CD4-positive, alpha-beta T cell (primary cell): ENCODE measurements around the gene PLPPR1. TPM values are rescaled to one million over a fixed set of nuclear protein-coding genes. Genes with fewer than 3 reads are reported as not detected.

Experiments used
- ATAC-seq: fragments of 200-7000 bp; cut with Tn5 transposase; one replicate; pipeline ENCODE4 v1.10.0; 2022; ENCODE audit warnings: mild to moderate bottlenecking; ENCODE audit not compliant: poor library complexity
- CTCF ChIA-PET: fragments of 350-600 bp; sonication (Branson Sonifier 250); formaldehyde crosslinking; loops from one replicate; lab custom pipeline; 2021; ENCODE audit warnings: antibody characterized with exemption, inconsistent platforms; lab: Charles Lee
- POLR2A ChIA-PET: fragments of 350-600 bp; sonication (Branson Sonifier 250); formaldehyde crosslinking; loops from one replicate; lab custom pipeline; 2021; ENCODE audit warnings: antibody characterized with exemption, inconsistent platforms; lab: Charles Lee
- DNase-seq, 14 experiments: peaks; one replicate each; pipeline ENCODE4 v3.0.0-alpha.2; 2013 to 2020; ENCODE audit warnings: mixed read lengths in 2 of 14
- H3K27ac ChIP-seq, 2 donors: one replicate each; pipeline versions ENCODE4 v1.5.1 to v1.7.0; 2013; ENCODE audit warnings: low read length in 2 of 2, low read depth in 1 of 2, mild to moderate bottlenecking in 1 of 2
- H3K27me3 ChIP-seq, 2 experiments: 1 replicate in 1 of 2; 2 replicates in 1 of 2; pipeline versions ENCODE4 v1.6.1 to v1.7.0; 2013; ENCODE audit warnings: low read length in 2 of 2, control low read depth in 1 of 2, mild to moderate bottlenecking in 1 of 2, moderate library complexity in 1 of 2; ENCODE audit not compliant: insufficient read depth in 2 of 2, control insufficient read depth in 1 of 2
- H3K36me3 ChIP-seq: one replicate; pipeline ENCODE4 v1.6.1; 2013; ENCODE audit warnings: low read length, control low read depth; ENCODE audit not compliant: insufficient read depth
- H3K4me1 ChIP-seq: one replicate; pipeline ENCODE4 v1.6.1; 2013; ENCODE audit warnings: low read length, control low read depth; ENCODE audit not compliant: insufficient read depth
- H3K4me3 ChIP-seq: one replicate; pipeline ENCODE4 v1.5.1; 2013; ENCODE audit warnings: mild to moderate bottlenecking, low read length, moderate library complexity
- H3K9me3 ChIP-seq, 2 experiments: 1 replicate in 1 of 2; 2 replicates in 1 of 2; pipeline versions ENCODE4 v1.6.1 to v1.7.0; 2013; ENCODE audit warnings: low read length in 2 of 2, mild to moderate bottlenecking in 2 of 2, control low read depth in 1 of 2, moderate library complexity in 1 of 2; ENCODE audit not compliant: control insufficient read depth in 1 of 2, insufficient read depth in 1 of 2
- H3K27ac Mint-ChIP-seq: one replicate; pipeline ENCODE4 v1.8.0; 2020; ENCODE audit warnings: mixed read lengths
- H3K27me3 Mint-ChIP-seq: one replicate; pipeline ENCODE4 v1.8.0; 2021; ENCODE audit warnings: mixed read lengths
- H3K36me3 Mint-ChIP-seq: one replicate; pipeline ENCODE4 v1.8.0; 2021; ENCODE audit warnings: low read depth, mixed read lengths
- H3K4me1 Mint-ChIP-seq: one replicate; pipeline ENCODE4 v1.8.0; 2021; ENCODE audit warnings: low read depth, mixed read lengths
- H3K4me3 Mint-ChIP-seq: one replicate; pipeline ENCODE4 v1.8.0; 2020; ENCODE audit warnings: mild to moderate bottlenecking, mixed read lengths
- H3K9me3 Mint-ChIP-seq: one replicate; pipeline ENCODE4 v1.8.0; 2020; ENCODE audit warnings: mixed read lengths
- intact Hi-C, 2 experiments: fragments of 100-400 bp; cut with DNase I in 1 of 2; cut with micrococcal nuclease in 1 of 2; formaldehyde crosslinking; loops; one replicate each; pipeline versions ENCODE4 v1.15.1 to v1.9.0; 2023 to 2025; cut with DNase I, micrococcal nuclease
- total RNA-seq, 174 experiments: library from RNA in 2 of 174; stranded (reverse) in 2 of 174; gene quantifications; one replicate each; pipeline ENCODE4 v1.2.3 and lab custom pipeline; 2021 to 2026
- TF ChIP-seq, protein P1 (sequence below): fragments of 200-600 bp; IDR thresholded peaks from one replicate; pipeline ENCODE4 v1.8.0; 2022; ENCODE audit warnings: antibody characterized with exemption, mild to moderate bottlenecking

PLPPR1 gene
- total RNA-seq, 2 experiments from 2014 or later = not detected

DNA sequence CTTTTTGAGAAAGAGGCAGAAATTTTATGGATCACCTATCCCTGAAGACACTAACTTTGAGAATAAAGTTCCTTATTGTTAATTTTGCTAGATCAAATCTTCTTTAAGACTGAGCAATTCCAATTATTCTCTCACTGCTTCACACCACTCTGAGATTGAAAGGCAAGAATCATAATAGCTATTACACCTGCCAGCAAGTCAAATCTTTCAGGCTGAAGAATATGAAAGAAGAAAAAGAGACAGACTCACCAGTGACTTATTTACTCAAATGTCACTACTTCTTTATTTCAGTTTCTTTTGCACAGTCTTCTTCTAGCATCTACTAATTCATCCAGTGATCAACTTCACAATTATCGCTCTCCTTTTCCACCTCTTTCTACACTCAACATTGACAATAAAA, 35.9 kb upstream of the PLPPR1 start:
- ATAC-seq (no peak), DNase-seq (no peak)
- CTCF ChIA-PET = no interaction called here
- intact Hi-C loops = no loop called here
- H3K4me1 Mint-ChIP-seq = no peaks in the 10 kb centered on the region
- H3K27ac ChIP-seq = no peak overlapping the region
- no peak overlapping the region for H3K27ac Mint-ChIP-seq
- TF ChIP-seq, protein P1, sequence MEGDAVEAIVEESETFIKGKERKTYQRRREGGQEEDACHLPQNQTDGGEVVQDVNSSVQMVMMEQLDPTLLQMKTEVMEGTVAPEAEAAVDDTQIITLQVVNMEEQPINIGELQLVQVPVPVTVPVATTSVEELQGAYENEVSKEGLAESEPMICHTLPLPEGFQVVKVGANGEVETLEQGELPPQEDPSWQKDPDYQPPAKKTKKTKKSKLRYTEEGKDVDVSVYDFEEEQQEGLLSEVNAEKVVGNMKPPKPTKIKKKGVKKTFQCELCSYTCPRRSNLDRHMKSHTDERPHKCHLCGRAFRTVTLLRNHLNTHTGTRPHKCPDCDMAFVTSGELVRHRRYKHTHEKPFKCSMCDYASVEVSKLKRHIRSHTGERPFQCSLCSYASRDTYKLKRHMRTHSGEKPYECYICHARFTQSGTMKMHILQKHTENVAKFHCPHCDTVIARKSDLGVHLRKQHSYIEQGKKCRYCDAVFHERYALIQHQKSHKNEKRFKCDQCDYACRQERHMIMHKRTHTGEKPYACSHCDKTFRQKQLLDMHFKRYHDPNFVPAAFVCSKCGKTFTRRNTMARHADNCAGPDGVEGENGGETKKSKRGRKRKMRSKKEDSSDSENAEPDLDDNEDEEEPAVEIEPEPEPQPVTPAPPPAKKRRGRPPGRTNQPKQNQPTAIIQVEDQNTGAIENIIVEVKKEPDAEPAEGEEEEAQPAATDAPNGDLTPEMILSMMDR = no peak
- no peaks in the 10 kb centered on the region for H3K27me3 Mint-ChIP-seq
- POLR2A ChIA-PET = no interaction called here
- H3K36me3 Mint-ChIP-seq = no peaks in the 10 kb centered on the region
- no peaks in the 10 kb centered on the region for H3K4me1 ChIP-seq
- no peaks in the 10 kb centered on the region for H3K9me3 ChIP-seq
- no peaks in the 10 kb centered on the region for H3K36me3 ChIP-seq
- H3K9me3 Mint-ChIP-seq = peaks cover 3% of the 10 kb centered on the region
- no peaks in the 10 kb centered on the region for H3K27me3 ChIP-seq
- H3K4me3 ChIP-seq = no peak overlapping the region
- H3K4me3 Mint-ChIP-seq = no peak overlapping the region

DNA sequence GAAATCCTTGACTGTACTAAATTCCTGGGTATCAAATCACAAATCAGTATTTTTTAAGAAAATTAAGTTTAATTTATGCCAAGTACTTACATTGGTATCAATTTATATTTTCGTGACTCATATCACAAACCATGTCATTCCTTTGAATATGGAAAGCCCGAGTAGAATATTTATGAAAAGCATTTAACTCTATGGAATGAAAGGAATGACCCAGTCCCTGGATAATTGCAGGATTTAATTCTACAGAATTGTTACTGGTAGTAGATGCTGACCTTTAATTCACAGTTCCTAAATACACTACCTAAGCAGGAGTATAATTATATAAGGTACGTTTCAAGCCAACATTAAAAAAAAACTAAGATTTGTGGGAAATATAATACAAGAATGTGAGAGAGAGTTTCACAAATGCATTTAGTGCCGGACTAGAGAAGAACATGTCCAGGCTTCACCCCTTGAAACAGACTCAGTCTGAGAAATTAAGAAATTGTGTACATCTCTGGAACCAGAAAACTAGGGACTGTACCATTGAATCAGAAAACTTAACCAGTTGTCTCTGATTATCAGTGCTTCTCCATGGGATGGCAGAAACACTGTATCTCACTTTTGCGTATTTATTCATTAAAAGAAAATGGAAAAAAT, 28.5 kb upstream of the PLPPR1 start:
- H3K27ac Mint-ChIP-seq = no peak overlapping the region
- H3K4me3 Mint-ChIP-seq = no peak overlapping the region
- H3K4me3 ChIP-seq = no peak overlapping the region
- no peaks in the 10 kb centered on the region for H3K4me1 ChIP-seq
- ChIA-PET CTCF (no interaction called here), POLR2A (no interaction called here)
- ATAC-seq (no peak), DNase-seq (no peak)
- peaks cover 4% of the 10 kb centered on the region for H3K9me3 Mint-ChIP-seq
- H3K27me3 ChIP-seq = no peaks in the 10 kb centered on the region
- TF ChIP-seq, protein P1 = no peak
- no peaks in the 10 kb centered on the region for H3K9me3 ChIP-seq
- no peaks in the 10 kb centered on the region for H3K27me3 Mint-ChIP-seq
- no peak overlapping the region for H3K27ac ChIP-seq
- intact Hi-C loops = no loop called here
- H3K36me3 Mint-ChIP-seq = no peaks in the 10 kb centered on the region
- no peaks in the 10 kb centered on the region for H3K36me3 ChIP-seq
- no peaks in the 10 kb centered on the region for H3K4me1 Mint-ChIP-seq

DNA sequence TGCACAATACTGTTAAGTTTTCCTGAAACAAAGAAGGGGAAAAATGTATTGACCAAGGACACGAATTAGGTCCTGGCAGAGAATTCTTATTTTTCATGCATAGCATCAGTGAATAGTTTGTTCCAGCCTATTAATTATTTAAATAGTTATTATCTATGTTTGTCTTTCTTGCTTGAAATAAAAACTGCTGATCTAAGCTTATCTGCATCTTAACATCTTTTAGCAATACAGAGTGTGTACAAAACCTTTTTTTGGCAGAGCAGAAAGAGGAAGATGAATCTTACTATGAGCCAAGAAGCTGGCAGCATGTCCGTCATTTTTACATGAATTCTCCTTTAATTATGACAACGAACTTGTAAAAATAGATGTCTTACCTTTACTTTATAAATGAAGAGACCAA, 23.3 kb upstream of the PLPPR1 start:
- Histone ChIP-seq H3K4me3 (no peak overlapping the region), H3K9me3 (no peaks in the 10 kb centered on the region), H3K36me3 (no peaks in the 10 kb centered on the region), H3K4me1 (no peaks in the 10 kb centered on the region), H3K27ac (no peak overlapping the region), H3K27me3 (no peaks in the 10 kb centered on the region)
- DNase-seq = no peak
- no peak for ATAC-seq
- no peaks in the 10 kb centered on the region for H3K27me3 Mint-ChIP-seq
- H3K36me3 Mint-ChIP-seq = no peaks in the 10 kb centered on the region
- CTCF ChIA-PET = no interaction called here
- H3K4me3 Mint-ChIP-seq = no peak overlapping the region
- TF ChIP-seq, protein P1 = no peak
- POLR2A ChIA-PET = no interaction called here
- no peak overlapping the region for H3K27ac Mint-ChIP-seq
- H3K9me3 Mint-ChIP-seq = peaks cover 4% of the 10 kb centered on the region
- no peaks in the 10 kb centered on the region for H3K4me1 Mint-ChIP-seq
- intact Hi-C loops = no loop called here
